Measurements from ENCODE around the gene CD3E.

Gene CD3E

GRCh38 chr11:118310781-118311485 is 6.4 kb downstream of the CD3E start:
- no peak overlapping the region for H3K9ac ChIP-seq (ENCODE audit: low read length)
- no peak overlapping the region for H3K4me3 ChIP-seq (ENCODE audit: low read depth, low read length)
- H3K9me3 ChIP-seq (ENCODE audit: control insufficient read depth, insufficient read depth, low read depth, low read length): no peaks in the 10 kb centered on the region
- no peak overlapping the region for H3K27ac ChIP-seq (ENCODE audit: low read depth, low read length)
- peaks cover 10% of the 10 kb centered on the region for H3K4me1 ChIP-seq (ENCODE audit: control insufficient read depth, insufficient read depth, low read length)
- H3K36me3 ChIP-seq (ENCODE audit: control insufficient read depth, insufficient read depth, low read length): no peaks in the 10 kb centered on the region
- no peaks in the 10 kb centered on the region for H3K27me3 ChIP-seq (ENCODE audit: control insufficient read depth, insufficient read depth, low read length)

DNA sequence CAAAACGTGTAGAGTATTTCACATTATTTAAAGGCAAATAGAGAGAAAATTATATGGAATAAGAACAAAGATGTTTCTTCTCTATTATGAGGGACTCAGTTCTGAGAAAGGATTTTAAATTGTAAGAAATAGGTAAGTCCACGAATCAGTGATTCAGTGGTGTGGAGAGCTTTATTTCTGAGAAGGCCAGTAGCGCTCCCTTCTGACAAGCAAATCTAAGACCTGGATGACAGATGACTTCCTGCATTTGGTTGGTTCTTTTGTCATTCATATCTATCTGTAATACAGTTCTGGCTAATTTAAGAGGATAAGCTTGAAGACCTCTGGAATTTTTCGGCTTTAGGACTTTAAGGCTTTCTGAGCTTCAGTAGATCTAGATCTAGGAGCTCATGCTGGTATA is 7.0 kb downstream of the CD3E start:
- Histone ChIP-seq H3K27ac (ENCODE audit: low read depth, low read length) (no peak overlapping the region), H3K9me3 (ENCODE audit: control insufficient read depth, insufficient read depth, low read depth, low read length) (no peaks in the 10 kb centered on the region), H3K27me3 (ENCODE audit: control insufficient read depth, insufficient read depth, low read length) (no peaks in the 10 kb centered on the region), H3K36me3 (ENCODE audit: control insufficient read depth, insufficient read depth, low read length) (no peaks in the 10 kb centered on the region), H3K9ac (ENCODE audit: low read length) (no peak overlapping the region), H3K4me3 (ENCODE audit: low read depth, low read length) (no peak overlapping the region), H3K4me1 (ENCODE audit: control insufficient read depth, insufficient read depth, low read length) (peaks cover 16% of the 10 kb centered on the region)

DNA sequence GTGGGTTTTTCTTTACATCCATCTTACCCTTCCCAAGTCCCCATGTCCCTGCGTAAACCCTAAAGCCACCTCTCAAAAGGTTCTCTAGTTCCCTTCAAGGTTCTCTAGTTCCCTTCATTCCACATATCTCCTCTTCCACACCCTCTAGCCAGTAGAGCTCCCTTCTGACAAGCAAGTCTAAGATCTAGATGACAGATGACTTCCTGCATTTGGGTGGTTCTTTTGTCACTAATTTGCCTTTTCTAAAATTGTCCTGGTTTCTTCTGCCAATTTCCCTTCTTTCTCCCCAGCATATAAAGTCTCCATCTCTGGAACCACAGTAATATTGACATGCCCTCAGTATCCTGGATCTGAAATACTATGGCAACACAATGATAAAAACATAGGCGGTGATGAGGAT is 7.8 kb downstream of the CD3E start:
- Histone ChIP-seq H3K4me1 (ENCODE audit: control insufficient read depth, insufficient read depth, low read length) (peaks cover 22% of the 10 kb centered on the region), H3K27ac (ENCODE audit: low read depth, low read length) (no peak overlapping the region), H3K9me3 (ENCODE audit: control insufficient read depth, insufficient read depth, low read depth, low read length) (no peaks in the 10 kb centered on the region), H3K27me3 (ENCODE audit: control insufficient read depth, insufficient read depth, low read length) (no peaks in the 10 kb centered on the region), H3K4me3 (ENCODE audit: low read depth, low read length) (no peak overlapping the region), H3K36me3 (ENCODE audit: control insufficient read depth, insufficient read depth, low read length) (no peaks in the 10 kb centered on the region), H3K9ac (ENCODE audit: low read length) (no peak overlapping the region)

DNA sequence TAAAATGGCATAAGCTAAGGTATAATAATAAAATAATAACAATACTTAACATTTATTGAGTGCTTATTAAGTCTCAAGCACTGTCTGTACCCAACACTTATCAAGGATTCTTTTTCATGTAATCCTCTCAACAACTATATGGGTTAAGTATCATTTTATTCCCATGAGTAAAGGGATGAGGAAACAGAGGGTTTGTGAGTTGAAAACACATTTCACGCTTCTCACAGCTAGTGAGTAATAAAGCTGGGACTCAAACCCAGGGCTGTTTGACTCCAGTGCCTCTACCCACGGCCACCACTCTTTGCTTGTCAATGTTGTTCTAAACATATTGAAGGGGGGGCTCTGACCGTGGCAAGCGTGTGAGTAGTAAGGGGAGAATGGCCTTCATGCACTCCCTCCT is 8.7 kb downstream of the CD3E start:
- Histone ChIP-seq H3K27me3 (ENCODE audit: control insufficient read depth, insufficient read depth, low read length) (no peaks in the 10 kb centered on the region), H3K4me1 (ENCODE audit: control insufficient read depth, insufficient read depth, low read length) (peaks cover 22% of the 10 kb centered on the region), H3K4me3 (ENCODE audit: low read depth, low read length) (no peak overlapping the region), H3K27ac (ENCODE audit: low read depth, low read length) (no peak overlapping the region), H3K9me3 (ENCODE audit: control insufficient read depth, insufficient read depth, low read depth, low read length) (no peaks in the 10 kb centered on the region), H3K36me3 (ENCODE audit: control insufficient read depth, insufficient read depth, low read length) (no peaks in the 10 kb centered on the region), H3K9ac (ENCODE audit: low read length) (no peak overlapping the region)

DNA sequence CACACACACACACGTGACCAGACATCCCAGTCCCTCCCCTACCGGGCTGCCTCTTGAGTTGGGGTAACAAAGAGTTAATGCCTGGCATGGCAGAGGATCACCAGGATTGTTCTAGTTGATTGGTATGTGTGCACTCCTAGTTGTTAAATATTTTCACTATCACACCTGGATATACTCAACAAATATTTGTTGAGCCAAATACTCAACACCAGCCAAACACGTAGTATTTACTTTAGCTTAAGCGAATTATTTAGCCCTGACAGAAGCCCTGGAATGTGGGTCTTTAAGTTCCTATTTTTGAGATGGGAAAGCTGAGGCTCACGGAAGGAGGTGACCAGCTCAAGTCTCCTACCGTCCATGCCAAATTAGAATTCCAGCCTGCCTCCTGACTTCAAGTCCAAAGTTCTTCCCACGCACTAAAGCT is 10.5 kb downstream of the CD3E start:
- peak overlapping the region; percentile 48 for H3K4me3 ChIP-seq (ENCODE audit: low read depth, low read length)

GRCh38 chr11:118318124-118318523 is 13.6 kb downstream of the CD3E start:
- H3K27ac ChIP-seq (ENCODE audit: low read depth, low read length): no peak overlapping the region
- peaks cover 2% of the 10 kb centered on the region; the same call in 1 of the 2 replicates for H3K27me3 ChIP-seq (ENCODE audit: control insufficient read depth, insufficient read depth, low read length)
- no peaks in the 10 kb centered on the region for H3K9me3 ChIP-seq (ENCODE audit: control insufficient read depth, insufficient read depth, low read depth, low read length)
- no peak overlapping the region for H3K4me3 ChIP-seq (ENCODE audit: low read depth, low read length)
- H3K4me1 ChIP-seq (ENCODE audit: control insufficient read depth, insufficient read depth, low read length): peaks cover 22% of the 10 kb centered on the region
- H3K36me3 ChIP-seq (ENCODE audit: control insufficient read depth, insufficient read depth, low read length): no peaks in the 10 kb centered on the region
- H3K9ac ChIP-seq (ENCODE audit: low read length): no peak overlapping the region

More for the DNA sequence above, 10.5 kb downstream of the CD3E start:
- Histone ChIP-seq H3K4me1 (ENCODE audit: control insufficient read depth, insufficient read depth, low read length) (peaks cover 22% of the 10 kb centered on the region), H3K9ac (ENCODE audit: low read length) (no peak overlapping the region), H3K9me3 (ENCODE audit: control insufficient read depth, insufficient read depth, low read depth, low read length) (no peaks in the 10 kb centered on the region), H3K36me3 (ENCODE audit: control insufficient read depth, insufficient read depth, low read length) (no peaks in the 10 kb centered on the region), H3K27me3 (ENCODE audit: control insufficient read depth, insufficient read depth, low read length) (peaks cover 2% of the 10 kb centered on the region; the same call in 1 of the 2 replicates), H3K27ac (ENCODE audit: low read depth, low read length) (no peak overlapping the region)

GRCh38 chr11:118318581-118319336 is 14.2 kb downstream of the CD3E start:
- no peak overlapping the region for H3K4me3 ChIP-seq (ENCODE audit: low read depth, low read length)
- no peak overlapping the region for H3K9ac ChIP-seq (ENCODE audit: low read length)
- no peak overlapping the region for H3K27ac ChIP-seq (ENCODE audit: low read depth, low read length)
- peaks cover 2% of the 10 kb centered on the region; the same call in 1 of the 2 replicates for H3K27me3 ChIP-seq (ENCODE audit: control insufficient read depth, insufficient read depth, low read length)
- peaks cover 22% of the 10 kb centered on the region for H3K4me1 ChIP-seq (ENCODE audit: control insufficient read depth, insufficient read depth, low read length)
- H3K9me3 ChIP-seq (ENCODE audit: control insufficient read depth, insufficient read depth, low read depth, low read length): no peaks in the 10 kb centered on the region
- H3K36me3 ChIP-seq (ENCODE audit: control insufficient read depth, insufficient read depth, low read length): no peaks in the 10 kb centered on the region

DNA sequence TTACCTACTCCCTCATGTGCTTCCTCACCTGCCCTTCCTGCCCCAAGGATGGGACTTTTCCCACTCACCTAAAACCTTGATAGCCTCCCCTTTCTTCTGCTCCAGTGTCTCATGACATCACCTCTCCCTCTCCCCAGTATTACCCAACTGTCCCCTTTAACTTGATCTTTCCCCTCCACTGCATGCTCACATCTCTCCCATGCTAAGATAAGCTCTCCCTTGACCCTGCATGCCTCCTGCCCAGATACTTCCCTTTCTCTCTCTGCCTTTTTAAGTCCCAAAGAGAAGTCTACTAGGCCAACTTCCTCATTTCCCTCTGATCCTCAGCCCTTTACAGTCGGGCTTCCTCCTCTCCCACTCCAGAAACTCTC is 14.8 kb downstream of the CD3E start:
- H3K9me3 ChIP-seq (ENCODE audit: control insufficient read depth, insufficient read depth, low read depth, low read length): no peaks in the 10 kb centered on the region
- H3K27ac ChIP-seq (ENCODE audit: low read depth, low read length): no peak overlapping the region
- peaks cover 2% of the 10 kb centered on the region; the same call in 1 of the 2 replicates for H3K27me3 ChIP-seq (ENCODE audit: control insufficient read depth, insufficient read depth, low read length)
- no peak overlapping the region for H3K9ac ChIP-seq (ENCODE audit: low read length)
- H3K4me3 ChIP-seq (ENCODE audit: low read depth, low read length): no peak overlapping the region
- H3K4me1 ChIP-seq (ENCODE audit: control insufficient read depth, insufficient read depth, low read length): peaks cover 22% of the 10 kb centered on the region
- no peaks in the 10 kb centered on the region for H3K36me3 ChIP-seq (ENCODE audit: control insufficient read depth, insufficient read depth, low read length)

GRCh38 chr11:118320515-118320914 is 16.0 kb downstream of the CD3E start:
- Histone ChIP-seq H3K4me1 (ENCODE audit: control insufficient read depth, insufficient read depth, low read length) (peaks cover 15% of the 10 kb centered on the region), H3K27ac (ENCODE audit: low read depth, low read length) (no peak overlapping the region), H3K36me3 (ENCODE audit: control insufficient read depth, insufficient read depth, low read length) (no peaks in the 10 kb centered on the region), H3K4me3 (ENCODE audit: low read depth, low read length) (no peak overlapping the region), H3K27me3 (ENCODE audit: control insufficient read depth, insufficient read depth, low read length) (peaks cover 2% of the 10 kb centered on the region; the same call in 1 of the 2 replicates), H3K9me3 (ENCODE audit: control insufficient read depth, insufficient read depth, low read depth, low read length) (no peaks in the 10 kb centered on the region), H3K9ac (ENCODE audit: low read length) (no peak overlapping the region)

GRCh38 chr11:118321386-118322082 is 17.0 kb downstream of the CD3E start:
- peaks cover 6% of the 10 kb centered on the region for H3K4me1 ChIP-seq (ENCODE audit: control insufficient read depth, insufficient read depth, low read length)
- no peak overlapping the region for H3K27ac ChIP-seq (ENCODE audit: low read depth, low read length)
- H3K4me3 ChIP-seq (ENCODE audit: low read depth, low read length): no peak overlapping the region
- H3K36me3 ChIP-seq (ENCODE audit: control insufficient read depth, insufficient read depth, low read length): no peaks in the 10 kb centered on the region
- peaks cover 2% of the 10 kb centered on the region; the same call in 1 of the 2 replicates for H3K27me3 ChIP-seq (ENCODE audit: control insufficient read depth, insufficient read depth, low read length)
- H3K9ac ChIP-seq (ENCODE audit: low read length): no peak overlapping the region
- no peaks in the 10 kb centered on the region for H3K9me3 ChIP-seq (ENCODE audit: control insufficient read depth, insufficient read depth, low read depth, low read length)

GRCh38 chr11:118322721-118323120 is 18.2 kb downstream of the CD3E start:
- H3K27me3 ChIP-seq (ENCODE audit: control insufficient read depth, insufficient read depth, low read length): peaks cover 2% of the 10 kb centered on the region; the same call in 1 of the 2 replicates
- no peak overlapping the region for H3K27ac ChIP-seq (ENCODE audit: low read depth, low read length)
- no peak overlapping the region for H3K4me3 ChIP-seq (ENCODE audit: low read depth, low read length)
- H3K36me3 ChIP-seq (ENCODE audit: control insufficient read depth, insufficient read depth, low read length): no peaks in the 10 kb centered on the region
- H3K9ac ChIP-seq (ENCODE audit: low read length): no peak overlapping the region
- no peaks in the 10 kb centered on the region for H3K4me1 ChIP-seq (ENCODE audit: control insufficient read depth, insufficient read depth, low read length)
- no peaks in the 10 kb centered on the region for H3K9me3 ChIP-seq (ENCODE audit: control insufficient read depth, insufficient read depth, low read depth, low read length)

All from HUES6 (cell line).